ENCODE data around the gene CLCN6.

CLCN6 gene

GRCh38 chr1:11797525-11798216, 8.3 kb upstream of the CLCN6 start:
- Histone ChIP-seq H3K36me3 (ENCODE audit: control insufficient read depth in 2 of 2, insufficient read depth in 1 of 2, low read length in 2 of 2) (peaks cover 0 to 81% of the 10 kb centered on the region in 2 experiments; a peak in 1 of 3 replicates), H3K27ac (ENCODE audit: extremely low read depth, low read depth, low read length) (no peak overlapping the region), H3K4me1 (ENCODE audit: control insufficient read depth, insufficient read depth, low read length) (no peaks in the 10 kb centered on the region), H3K9me3 (ENCODE audit: control insufficient read depth, insufficient read depth, low read depth, low read length) (no peaks in the 10 kb centered on the region), H3K4me3 (ENCODE audit: low read depth, low read length) (no peak overlapping the region)
- TF ChIP-seq ZNF121 (tag by site-specific recombination; IDR thresholded peaks at IDR 0.05) (0 out of 2 replicates have a peak, but pooled peaks have one; percentile 50), ZNF692 (tag by site-specific recombination; IDR thresholded peaks at IDR 0.05) (no peak)
- CTCF ChIA-PET, result interaction anchor here (0.9 to 2.3 kb wide), 2 partner anchors 9 to 12 kb away, joined by 3 to 10 read pairs; no protein-coding TSS in a partner anchor
- POLR2A ChIA-PET, result interaction anchor here (1.5 kb wide), 1 partner anchor 9 kb away, joined by 3 read pairs; no protein-coding TSS in a partner anchor

- Histone ChIP-seq H3K9me3 (ENCODE audit: control insufficient read depth, insufficient read depth, low read depth, low read length) (no peaks in the 10 kb centered on the region), H3K27ac (ENCODE audit: extremely low read depth, low read depth, low read length) (no peak overlapping the region), H3K4me3 (ENCODE audit: low read depth, low read length) (no peak overlapping the region), H3K4me1 (ENCODE audit: control insufficient read depth, insufficient read depth, low read length) (no peaks in the 10 kb centered on the region), H3K36me3 (ENCODE audit: control insufficient read depth in 2 of 2, insufficient read depth in 1 of 2, low read length in 2 of 2) (peaks cover 0 to 73% of the 10 kb centered on the region in 2 experiments; a peak in 1 of 3 replicates)
- no peak for TF ChIP-seq ZNF324 (tag by site-specific recombination; IDR thresholded peaks at IDR 0.05)
- no peak for TF ChIP-seq ZNF580 (tag by site-specific recombination; IDR thresholded peaks at IDR 0.05)
- no peak for TF ChIP-seq SCRT1 (tag by site-specific recombination; IDR thresholded peaks at IDR 0.05; ENCODE audit: borderline replicate concordance)
- no peak for TF ChIP-seq REPIN1 (tag by site-specific recombination; IDR thresholded peaks at IDR 0.05; ENCODE audit: low read depth)
- no peak for TF ChIP-seq ZNF791 (tag by site-specific recombination; IDR thresholded peaks at IDR 0.05)
- TF ChIP-seq ZNF549 (tag by site-specific recombination; IDR thresholded peaks at IDR 0.05), result no peak
- POLR2A ChIA-PET, result no interaction called here
- CTCF ChIA-PET, result no interaction called here
Observed at GRCh38 chr1:11799099-11799498, 6.9 kb upstream of the CLCN6 start.

- H3K36me3 ChIP-seq (ENCODE audit: control insufficient read depth in 2 of 2, insufficient read depth in 1 of 2, low read length in 2 of 2), result peaks cover 0 to 65% of the 10 kb centered on the region in 2 experiments; a peak in 1 of 3 replicates
- peaks cover 4% of the 10 kb centered on the region; the same call in 1 of the 2 replicates for H3K4me1 ChIP-seq (ENCODE audit: control insufficient read depth, insufficient read depth, low read length)
- POLR2A ChIA-PET, result no interaction called here
- TF ChIP-seq ZNF324 (tag by site-specific recombination; IDR thresholded peaks at IDR 0.05), result no peak
- TF ChIP-seq REST (tag by site-specific recombination; IDR thresholded peaks at IDR 0.05), result no peak
- TF ChIP-seq EGR2 (tag by site-specific recombination; IDR thresholded peaks at IDR 0.05; ENCODE audit: low read depth), result no peak
- no peak for TF ChIP-seq ZNF18 (tag by site-specific recombination; IDR thresholded peaks at IDR 0.05)
- no peak for TF ChIP-seq ZNF169 (tag by site-specific recombination; IDR thresholded peaks at IDR 0.05)
- TF ChIP-seq ZBTB7A (tag by site-specific recombination; IDR thresholded peaks at IDR 0.05; ENCODE audit: low read depth), result no peak
- TF ChIP-seq ZNF645 (tag by site-specific recombination; IDR thresholded peaks at IDR 0.05), result no peak
- no peak for TF ChIP-seq ZBTB1 (tag by site-specific recombination; IDR thresholded peaks at IDR 0.05)
- no peak for TF ChIP-seq ZNF777 (tag by site-specific recombination; IDR thresholded peaks at IDR 0.05; ENCODE audit: borderline replicate concordance)
- TF ChIP-seq ZSCAN23 (tag by site-specific recombination; IDR thresholded peaks at IDR 0.05), result no peak
- no peak overlapping the region for H3K4me3 ChIP-seq (ENCODE audit: low read depth, low read length)
- CTCF ChIA-PET, result no interaction called here
- no peak overlapping the region for H3K27ac ChIP-seq (ENCODE audit: extremely low read depth, low read depth, low read length)
- no peaks in the 10 kb centered on the region for H3K9me3 ChIP-seq (ENCODE audit: control insufficient read depth, insufficient read depth, low read depth, low read length)
Observed at GRCh38 chr1:11799896-11800295, 6.1 kb upstream of the CLCN6 start.

All from HEK293 (cell line).